Spleen (tissue), 7 donors: ENCODE data around the gene ATAD1.

Experiments used
- CTCF ChIP-seq, 11 experiments: fragments of 200-600 bp in 7 of 11; fragments of 450-650 bp in 4 of 11; sonication (generic) in 4 of 11; IDR thresholded peaks in 8 of 11; conservative IDR thresholded peaks in 3 of 11; 1 replicate in 7 of 11; 2 replicates in 4 of 11; pipeline versions ENCODE4 v1.4.0 to v1.8.0; 2016 to 2021; ENCODE audit warnings: antibody characterized with exemption in 11 of 11, inconsistent platforms in 4 of 11, mild to moderate bottlenecking in 1 of 11
- POLR2A ChIP-seq, 3 donors: fragments of 450-650 bp; IDR thresholded peaks; one replicate each; pipeline ENCODE4 v1.5.1; 2017; ENCODE audit warnings: antibody characterized with exemption in 3 of 3, mild to moderate bottlenecking in 1 of 3
- POLR2AphosphoS5 ChIP-seq, 3 donors: sonication (generic); formaldehyde crosslinking; IDR thresholded peaks; one replicate each; pipeline ENCODE4 v1.5.1; 2017; ENCODE audit warnings: antibody characterized with exemption in 3 of 3
- donor health status: DM: no; HTN: no; CAD: no; lungs with moderate emphysema.
- donor health status: DM: no; HTN: no; CAD: no.
- donor health status: DM: no; HTN: no; CAD: no.

GRCh38 chr10:87862679-87863052 is 44.6 kb upstream of the ATAD1 start:
- TF ChIP-seq POLR2AphosphoS5 (IDR thresholded peaks at IDR 0.05) = no peak
- no peak for TF ChIP-seq CTCF (IDR thresholded peaks at IDR 0.05 in 8 of 11, conservative IDR thresholded peaks at IDR 0.05 in 3 of 11)
- TF ChIP-seq POLR2A (IDR thresholded peaks at IDR 0.05) = no peak
